ENCODE data around the gene ZBTB9. TPM values are rescaled to one million over a fixed set of nuclear protein-coding genes. Genes with fewer than 3 reads are reported as not detected.

Gene ZBTB9
- polyA plus RNA-seq, 3 donors: 0.79 to 3.1 (median 1.8) TPM

DNA sequence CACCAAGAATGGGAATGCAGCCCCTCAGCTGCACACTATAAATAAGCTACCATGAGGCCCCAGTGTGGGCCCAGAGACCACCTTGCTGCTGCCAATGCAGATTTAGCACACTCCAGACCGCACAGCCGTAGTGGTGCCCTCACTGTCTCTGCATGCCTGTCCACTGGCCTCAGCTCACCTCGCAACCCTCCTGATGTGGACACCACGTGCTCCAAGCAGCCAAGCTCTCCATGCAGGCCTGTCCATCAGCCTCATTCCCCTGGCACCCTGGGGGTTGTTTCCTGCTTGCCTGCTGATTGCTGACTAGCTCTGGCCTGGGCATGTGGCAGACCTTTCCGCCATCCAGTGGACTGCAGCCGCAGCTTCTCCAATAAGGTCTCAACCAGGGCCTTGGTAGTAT, 36.2 kb downstream of the ZBTB9 start:
- 86 to 96% (median 90%) methylated on average over 6 of the region's 6 CpGs for WGBS, 3 donors
- no peak overlapping the region for H3K27ac ChIP-seq (ENCODE audit: low read depth, low read length)

DNA sequence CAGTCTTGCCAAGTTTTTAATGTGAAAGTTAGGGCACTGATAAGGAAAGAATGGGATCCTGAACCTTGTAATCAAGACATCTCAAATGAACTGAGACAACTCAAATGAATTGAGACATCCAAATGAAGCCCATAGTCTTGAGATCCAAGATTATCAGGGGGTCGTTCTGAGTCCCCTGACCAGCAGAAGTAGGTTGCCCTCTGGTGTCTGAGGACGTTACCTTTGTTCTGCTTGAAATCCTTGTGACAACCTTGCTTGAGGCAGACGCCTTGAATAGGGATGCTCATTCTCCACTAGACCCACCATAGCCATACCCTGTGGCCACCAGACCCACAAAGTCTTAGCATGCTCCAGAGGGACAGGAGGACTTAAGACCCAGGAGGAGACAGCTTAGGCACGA, 37.7 kb downstream of the ZBTB9 start:
- 36 to 44% (median 42%) methylated on average over 4 of the region's 4 CpGs for WGBS, 3 donors
- no peak overlapping the region for H3K27ac ChIP-seq (ENCODE audit: low read depth, low read length)

DNA sequence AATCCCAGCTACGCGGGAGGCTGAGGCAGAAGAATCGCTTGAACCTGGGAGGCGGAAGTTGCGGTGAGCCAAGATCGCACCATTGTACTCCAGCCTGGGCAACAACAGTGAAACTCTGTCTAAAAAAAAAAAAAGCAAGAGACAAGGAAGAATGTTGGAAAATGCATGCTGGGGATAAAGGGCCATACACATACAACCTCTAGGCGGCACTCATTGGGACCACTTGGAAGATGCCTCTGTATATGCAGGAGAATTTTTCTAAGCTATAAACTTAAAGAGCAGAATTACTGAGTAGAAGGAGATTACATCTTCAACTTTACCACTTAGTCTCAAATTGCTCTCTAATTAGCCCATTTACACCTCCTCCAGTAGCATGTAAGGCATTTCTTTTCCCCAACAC, 42.8 kb downstream of the ZBTB9 start:
- 96 to 99% (median 98%) methylated on average over 7 of the region's 7 CpGs for WGBS, 3 donors
- no peak overlapping the region for H3K27ac ChIP-seq (ENCODE audit: low read depth, low read length)

DNA sequence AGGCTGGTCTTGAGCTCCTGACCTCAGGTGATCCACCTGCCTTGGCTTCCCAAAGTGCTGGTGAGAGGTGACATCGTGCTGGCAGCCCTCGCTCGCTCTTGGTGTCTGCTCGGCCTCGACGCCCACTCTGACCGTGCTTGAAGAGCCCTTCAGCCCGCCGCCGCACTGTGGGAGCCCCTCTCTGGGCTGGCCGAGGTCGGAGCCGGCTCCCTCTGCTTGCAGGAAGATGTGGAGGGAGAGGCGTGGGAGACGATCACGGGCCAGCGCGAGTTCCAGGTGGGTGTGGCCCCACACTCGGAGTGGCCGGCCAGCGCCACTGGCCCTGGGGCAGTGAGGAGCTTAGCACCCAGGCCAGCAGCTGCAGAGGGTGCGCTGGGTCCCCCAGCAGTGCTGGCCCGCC, 48.1 kb downstream of the ZBTB9 start:
- H3K27ac ChIP-seq (ENCODE audit: low read depth, low read length): no peak overlapping the region
- WGBS, 3 donors: 86 to 91% (median 88%) methylated on average over 23 of the region's 23 CpGs

DNA sequence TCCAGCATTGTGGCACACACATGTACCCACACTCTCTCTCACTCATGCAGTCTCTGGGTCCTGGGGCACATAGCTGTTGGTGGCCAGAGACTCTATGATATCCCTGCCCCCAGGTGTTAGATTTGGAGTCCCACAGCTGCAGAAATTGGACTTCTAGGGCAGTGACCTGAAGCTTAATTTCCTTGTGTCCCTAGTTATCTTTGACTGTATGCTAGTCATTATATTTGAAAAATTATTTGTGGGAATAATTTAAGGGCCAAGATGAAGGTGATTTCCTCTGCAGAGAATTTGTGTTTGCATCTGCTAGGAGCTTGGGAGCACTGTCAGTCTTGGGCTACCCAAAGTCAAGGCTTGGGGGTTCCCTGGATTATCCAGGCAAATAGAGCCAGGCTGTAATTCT, 50.1 kb downstream of the ZBTB9 start:
- H3K27ac ChIP-seq (ENCODE audit: low read depth, low read length): no peak overlapping the region

DNA sequence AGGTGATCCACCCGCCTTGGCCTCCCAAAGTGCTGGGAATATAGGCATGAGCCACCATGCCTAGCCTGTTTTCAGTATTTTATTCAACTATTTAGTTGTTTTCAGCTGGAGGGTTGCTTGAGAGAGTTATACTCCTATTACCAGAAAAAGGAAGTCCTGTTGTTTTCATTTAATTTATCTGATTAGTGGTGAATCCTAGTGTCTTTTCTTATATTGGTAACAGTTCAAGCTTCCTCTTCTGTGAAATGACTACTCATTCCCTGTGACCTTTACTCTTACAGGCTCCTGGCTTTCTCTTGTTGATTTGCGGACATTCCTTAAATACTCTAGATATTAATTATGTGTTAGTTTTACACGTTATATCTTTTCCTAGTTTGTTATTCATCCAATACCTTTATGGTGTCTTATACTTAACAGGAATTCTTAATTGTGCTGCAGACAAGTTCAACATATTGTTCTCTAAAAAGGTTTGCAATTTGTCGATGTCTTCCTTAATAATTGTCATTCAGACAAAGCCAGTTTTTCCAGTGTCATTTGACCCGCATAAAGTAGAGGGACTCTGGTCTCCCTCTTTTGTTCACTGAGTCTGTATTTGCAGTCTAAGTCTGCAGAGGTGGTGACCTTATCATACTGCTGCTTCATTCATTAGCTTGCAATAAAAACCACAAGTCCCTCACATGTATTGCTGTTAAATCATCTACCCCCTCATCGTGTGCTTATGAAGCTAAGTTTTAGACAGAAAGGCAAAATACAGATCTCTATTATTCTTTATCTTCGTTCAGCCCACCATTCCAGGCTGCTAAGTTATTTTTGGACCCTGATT, 51.4 kb downstream of the ZBTB9 start:
- 46 to 75% (median 66%) methylated on average over 7 of the region's 7 CpGs for WGBS, 3 donors

More for the DNA sequence above, 51.4 kb downstream of the ZBTB9 start:
- no peak overlapping the region for H3K27ac ChIP-seq (ENCODE audit: low read depth, low read length)

Other genes with a start within 250 kb of the ZBTB9 start
- 10 to 100 TPM in 2 of 3 donors, 1 to 10 TPM in 1; 5.7 to 51.7 (median 14.4) TPM for gene HSD17B8, start 249.9 kb upstream of the ZBTB9 start, polyA plus RNA-seq
- gene RING1, start 246.1 kb upstream of the ZBTB9 start, polyA plus RNA-seq: 10 to 100 TPM; 23.7 to 42.5 (median 40.5) TPM
- 10 to 100 TPM; 34.7 to 40.3 (median 36.9) TPM for gene VPS52, start 182.7 kb upstream of the ZBTB9 start, polyA plus RNA-seq
- gene RPS18, start 182.5 kb upstream of the ZBTB9 start, polyA plus RNA-seq: 1,000 to 10,000 TPM; 3,971 to 5,636 (median 5,545) TPM
- gene B3GALT4, start 177.5 kb upstream of the ZBTB9 start, polyA plus RNA-seq: 1 to 10 TPM; 4.0 to 9.3 (median 8.5) TPM
- 10 to 100 TPM; 27.5 to 47.4 (median 42.7) TPM for gene WDR46, start 165.3 kb upstream of the ZBTB9 start, polyA plus RNA-seq
- 100 to 1,000 TPM in 1 of 3 donors, 10 to 100 TPM in 2; 47.0 to 131 (median 77.7) TPM for gene PFDN6, start 165.0 kb upstream of the ZBTB9 start, polyA plus RNA-seq
- 10 to 100 TPM; 33.1 to 64.3 (median 49.0) TPM for gene RGL2, start 155.6 kb upstream of the ZBTB9 start, polyA plus RNA-seq
- 10 to 100 TPM; 14.2 to 29.9 (median 26.3) TPM for gene TAPBP, start 140.5 kb upstream of the ZBTB9 start, polyA plus RNA-seq
- gene ZBTB22, start 136.8 kb upstream of the ZBTB9 start, polyA plus RNA-seq: 10 to 100 TPM in 2 of 3 donors, 1 to 10 TPM in 1; 8.9 to 13.5 (median 13.4) TPM
- gene DAXX, start 131.6 kb upstream of the ZBTB9 start, polyA plus RNA-seq: 10 to 100 TPM; 19.6 to 35.4 (median 34.0) TPM
- gene KIFC1, start 62.8 kb upstream of the ZBTB9 start, polyA plus RNA-seq: under 1 TPM; 0.55 to 0.56 (median 0.56) TPM
- 100 to 1,000 TPM in 1 of 3 donors, 10 to 100 TPM in 2; 52.3 to 106 (median 73.9) TPM for gene PHF1, start 43.6 kb upstream of the ZBTB9 start, polyA plus RNA-seq
- gene CUTA, start 36.5 kb upstream of the ZBTB9 start, polyA plus RNA-seq: 100 to 1,000 TPM; 123 to 153 (median 148) TPM
- gene SYNGAP1, start 34.5 kb upstream of the ZBTB9 start, polyA plus RNA-seq: 10 to 100 TPM in 1 of 3 donors, 1 to 10 TPM in 2; 4.2 to 16.1 (median 7.2) TPM
- 10 to 100 TPM; 11.5 to 12.6 (median 12.0) TPM for gene BAK1, start 125.7 kb downstream of the ZBTB9 start, polyA plus RNA-seq
- gene ITPR3, start 166.7 kb downstream of the ZBTB9 start, polyA plus RNA-seq: 10 to 100 TPM in 2 of 3 donors, 1 to 10 TPM in 1; 9.3 to 13.8 (median 13.5) TPM

All from adipose tissue (tissue), 3 donors.